B cell (primary cell): ENCODE measurements around the gene PRKCG.

Experiments
- CTCF ChIP-seq: fragments of 200-600 bp; IDR thresholded peaks from one replicate; pipeline ENCODE4 v1.8.0; 2022; ENCODE audit warnings: antibody characterized with exemption, mild to moderate bottlenecking
- EZH2 ChIP-seq: IDR thresholded peaks from 2 replicates; pipeline ENCODE4 v1.6.1; 2012; ENCODE audit warnings: borderline replicate concordance, low read depth, mild to moderate bottlenecking, moderate library complexity, low read length; ENCODE audit not compliant: insufficient read depth, poor library complexity, severe bottlenecking

- TF ChIP-seq CTCF (no peak), EZH2 (no peak)
These were observed 1.7 kb downstream of the PRKCG start for GRCh38 chr19:53883741-53884140.
